Measurements from ENCODE around the gene STEAP2. TPM values are rescaled to one million over a fixed set of nuclear protein-coding genes. Genes with fewer than 3 reads are reported as not detected.

Gene STEAP2
- total RNA-seq, 4 donors from 2014 or later, result 16.1 to 22.5 (median 19.3) TPM

- H3K27me3 ChIP-seq, result no peaks in the 10 kb centered on the region
- TF ChIP-seq POLR2AphosphoS5 (IDR thresholded peaks at IDR 0.05) (no peak), CTCF (IDR thresholded peaks at IDR 0.05) (no peak), POLR2A (IDR thresholded peaks at IDR 0.05; ENCODE audit: low read depth) (no peak), EP300 (IDR thresholded peaks at IDR 0.05) (no peak)
- H3K36me3 ChIP-seq, result peaks cover 0 to 4% (median 0%) of the 10 kb centered on the region in 4 donors
- no peak for DNase-seq (ENCODE audit: extremely low spot score)
- intact Hi-C loops (cut with DNase I), result no loop called here
- H3K9me3 ChIP-seq, result no peaks in the 10 kb centered on the region
- H3K4me1 ChIP-seq, result peaks cover 0 to 3% (median 0%) of the 10 kb centered on the region in 4 donors
- WGBS, result 97% methylated on average over 6 of the region's 6 CpGs
- H3K27ac ChIP-seq (replicated peaks in 1 of 4), result no peak overlapping the region
- H3K4me3 ChIP-seq, result no peak overlapping the region
These were observed 22.0 kb downstream of the STEAP2 start for GRCh38 chr7:90233569-90233968.

DNA sequence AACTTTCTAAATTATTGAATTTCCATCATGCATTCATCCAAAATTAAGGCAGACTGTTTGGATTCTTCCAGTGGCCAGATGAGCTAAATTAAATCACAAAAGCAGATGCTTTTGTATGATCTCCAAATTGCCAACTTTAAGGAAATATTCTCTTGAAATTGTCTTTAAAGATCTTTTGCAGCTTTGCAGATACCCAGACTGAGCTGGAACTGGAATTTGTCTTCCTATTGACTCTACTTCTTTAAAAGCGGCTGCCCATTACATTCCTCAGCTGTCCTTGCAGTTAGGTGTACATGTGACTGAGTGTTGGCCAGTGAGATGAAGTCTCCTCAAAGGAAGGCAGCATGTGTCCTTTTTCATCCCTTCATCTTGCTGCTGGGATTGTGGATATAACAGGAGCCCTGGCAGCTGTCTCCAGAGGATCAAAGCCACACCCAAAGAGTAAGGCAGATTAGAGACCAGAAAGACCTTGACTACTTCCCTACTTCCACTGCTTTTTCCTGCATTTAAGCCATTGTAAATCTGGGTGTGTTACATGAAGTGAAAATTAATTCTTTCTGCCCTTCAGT is 25.3 kb downstream of the STEAP2 start:
- TF ChIP-seq POLR2A (IDR thresholded peaks at IDR 0.05; ENCODE audit: low read depth) (no peak), EP300 (IDR thresholded peaks at IDR 0.05) (no peak), CTCF (IDR thresholded peaks at IDR 0.05) (no peak), POLR2AphosphoS5 (IDR thresholded peaks at IDR 0.05) (no peak)
- Histone ChIP-seq H3K36me3 (peaks cover 0 to 4% (median 0%) of the 10 kb centered on the region in 4 donors), H3K4me1 (peaks cover 0 to 3% (median 0%) of the 10 kb centered on the region in 4 donors), H3K9me3 (no peaks in the 10 kb centered on the region), H3K4me3 (no peak overlapping the region), H3K27ac (replicated peaks in 1 of 4) (no peak overlapping the region), H3K27me3 (no peaks in the 10 kb centered on the region)
- intact Hi-C loops (cut with DNase I), result no loop called here
- WGBS, result 92% methylated on average over 1 of the region's 1 CpG
- peak; percentile 26 for DNase-seq (ENCODE audit: extremely low spot score)

DNA sequence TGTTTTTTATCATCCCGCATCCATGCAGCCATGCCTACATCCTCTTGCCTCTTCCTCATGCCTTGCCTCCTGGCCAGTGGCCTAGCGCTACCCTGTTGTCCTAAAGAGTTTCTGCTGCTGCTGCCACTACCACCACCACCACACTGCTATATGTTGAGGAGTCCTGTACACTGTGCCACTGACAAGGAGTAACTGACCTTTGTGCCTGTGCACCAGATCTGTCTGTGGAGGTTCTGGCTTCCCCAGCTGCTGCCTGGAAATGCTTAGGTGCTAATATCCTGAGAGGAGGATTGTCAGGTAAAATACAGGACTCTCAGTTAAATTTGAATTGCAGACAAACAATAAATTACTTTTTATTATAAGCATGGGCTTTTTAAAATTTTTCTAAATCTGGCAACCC is 26.5 kb downstream of the STEAP2 start:
- Histone ChIP-seq H3K36me3 (peaks cover 0 to 4% (median 0%) of the 10 kb centered on the region in 4 donors), H3K4me3 (no peak overlapping the region), H3K27ac (replicated peaks in 1 of 4) (no peak overlapping the region), H3K9me3 (no peaks in the 10 kb centered on the region), H3K4me1 (no peaks in the 10 kb centered on the region), H3K27me3 (no peaks in the 10 kb centered on the region)
- DNase-seq (ENCODE audit: extremely low spot score), result no peak
- no peak for TF ChIP-seq POLR2AphosphoS5 (IDR thresholded peaks at IDR 0.05)
- no peak for TF ChIP-seq POLR2A (IDR thresholded peaks at IDR 0.05; ENCODE audit: low read depth)
- no peak for TF ChIP-seq CTCF (IDR thresholded peaks at IDR 0.05)
- TF ChIP-seq EP300 (IDR thresholded peaks at IDR 0.05), result no peak
- 100% methylated on average over 2 of the region's 2 CpGs for WGBS
- intact Hi-C loops (cut with DNase I), result no loop called here

DNA sequence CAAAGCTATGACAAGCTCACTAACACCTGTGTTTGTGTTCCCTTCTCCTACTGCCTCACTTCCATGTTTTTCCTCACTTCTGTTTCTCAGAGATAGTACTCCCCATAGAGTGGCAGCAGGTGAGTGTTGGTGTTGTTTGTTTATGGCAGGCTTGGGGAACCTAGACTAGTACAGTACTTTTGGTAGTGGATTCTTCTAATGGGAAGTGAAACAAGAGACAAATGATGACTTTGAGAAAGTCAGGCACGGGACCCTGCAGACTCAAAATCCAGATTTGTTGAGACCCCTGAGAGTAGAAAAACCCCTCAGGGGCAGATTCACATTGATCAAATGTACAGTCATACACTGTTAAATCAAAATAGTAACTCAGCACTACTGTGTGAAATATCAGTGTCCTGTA is 27.0 kb downstream of the STEAP2 start:
- WGBS, result 94% methylated on average over 1 of the region's 1 CpG

More for the DNA sequence above, 27.0 kb downstream of the STEAP2 start:
- no peak overlapping the region for H3K4me3 ChIP-seq
- H3K4me1 ChIP-seq, result no peaks in the 10 kb centered on the region
- no peak for DNase-seq (ENCODE audit: extremely low spot score)
- H3K9me3 ChIP-seq, result no peaks in the 10 kb centered on the region
- peaks cover 0 to 4% (median 0%) of the 10 kb centered on the region in 4 donors for H3K36me3 ChIP-seq
- TF ChIP-seq POLR2AphosphoS5 (IDR thresholded peaks at IDR 0.05) (no peak), EP300 (IDR thresholded peaks at IDR 0.05) (no peak), POLR2A (IDR thresholded peaks at IDR 0.05; ENCODE audit: low read depth) (no peak), CTCF (IDR thresholded peaks at IDR 0.05) (no peak)
- intact Hi-C loops (cut with DNase I), result no loop called here
- no peak overlapping the region for H3K27ac ChIP-seq (replicated peaks in 1 of 4)
- H3K27me3 ChIP-seq, result no peaks in the 10 kb centered on the region

All from esophagus muscularis mucosa (tissue), 4 donors.